Breast epithelium (tissue), 3 donors: Measurements from ENCODE around the gene HIVEP3.

ENCODE experiments used
- POLR2A ChIP-seq: fragments of 450-650 bp; IDR thresholded peaks from one replicate; pipeline ENCODE4 v1.6.1; 2016; ENCODE audit warnings: antibody characterized with exemption, mild to moderate bottlenecking, moderate library complexity
- POLR2AphosphoS5 ChIP-seq, 3 donors: sonication (generic); formaldehyde crosslinking; IDR thresholded peaks; one replicate each; pipeline ENCODE4 v1.6.1; 2017; ENCODE audit warnings: antibody characterized with exemption in 3 of 3
- TF ChIP-seq, protein P1 (sequence below), 3 donors: fragments of 450-650 bp; IDR thresholded peaks; one replicate each; pipeline ENCODE4 v1.5.1; 2016 to 2017; ENCODE audit warnings: antibody characterized with exemption in 3 of 3, mild to moderate bottlenecking in 3 of 3, moderate library complexity in 3 of 3

DNA sequence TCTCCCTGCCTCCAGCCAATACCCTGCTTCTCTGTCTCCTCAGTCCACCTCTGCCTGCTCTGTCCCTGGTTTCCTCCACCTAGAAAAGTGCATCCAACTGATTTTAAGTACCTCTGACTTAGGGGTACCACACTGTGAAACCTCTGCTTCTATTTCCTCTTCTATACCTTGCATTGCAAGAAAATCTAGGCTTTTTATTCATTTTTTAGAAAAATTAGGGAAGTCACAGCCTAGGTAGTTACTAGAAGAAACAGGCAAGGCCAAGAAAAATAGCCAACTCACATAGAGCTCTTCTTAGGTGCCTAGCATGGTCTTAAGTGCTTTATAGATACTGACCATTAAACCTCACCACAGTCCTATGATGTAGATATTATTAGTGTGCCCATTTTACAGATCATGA, 39.1 kb downstream of the HIVEP3 start:
- TF ChIP-seq POLR2AphosphoS5 (IDR thresholded peaks at IDR 0.05): no peak
- TF ChIP-seq, protein P1, sequence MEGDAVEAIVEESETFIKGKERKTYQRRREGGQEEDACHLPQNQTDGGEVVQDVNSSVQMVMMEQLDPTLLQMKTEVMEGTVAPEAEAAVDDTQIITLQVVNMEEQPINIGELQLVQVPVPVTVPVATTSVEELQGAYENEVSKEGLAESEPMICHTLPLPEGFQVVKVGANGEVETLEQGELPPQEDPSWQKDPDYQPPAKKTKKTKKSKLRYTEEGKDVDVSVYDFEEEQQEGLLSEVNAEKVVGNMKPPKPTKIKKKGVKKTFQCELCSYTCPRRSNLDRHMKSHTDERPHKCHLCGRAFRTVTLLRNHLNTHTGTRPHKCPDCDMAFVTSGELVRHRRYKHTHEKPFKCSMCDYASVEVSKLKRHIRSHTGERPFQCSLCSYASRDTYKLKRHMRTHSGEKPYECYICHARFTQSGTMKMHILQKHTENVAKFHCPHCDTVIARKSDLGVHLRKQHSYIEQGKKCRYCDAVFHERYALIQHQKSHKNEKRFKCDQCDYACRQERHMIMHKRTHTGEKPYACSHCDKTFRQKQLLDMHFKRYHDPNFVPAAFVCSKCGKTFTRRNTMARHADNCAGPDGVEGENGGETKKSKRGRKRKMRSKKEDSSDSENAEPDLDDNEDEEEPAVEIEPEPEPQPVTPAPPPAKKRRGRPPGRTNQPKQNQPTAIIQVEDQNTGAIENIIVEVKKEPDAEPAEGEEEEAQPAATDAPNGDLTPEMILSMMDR (IDR thresholded peaks at IDR 0.05): no peak
- no peak for TF ChIP-seq POLR2A
